ENCODE data around the gene SLC12A7.

SLC12A7 gene

GRCh38 chr5:1096838-1097237 lies 15.0 kb downstream of the SLC12A7 start:
- TF ChIP-seq, protein P1, sequence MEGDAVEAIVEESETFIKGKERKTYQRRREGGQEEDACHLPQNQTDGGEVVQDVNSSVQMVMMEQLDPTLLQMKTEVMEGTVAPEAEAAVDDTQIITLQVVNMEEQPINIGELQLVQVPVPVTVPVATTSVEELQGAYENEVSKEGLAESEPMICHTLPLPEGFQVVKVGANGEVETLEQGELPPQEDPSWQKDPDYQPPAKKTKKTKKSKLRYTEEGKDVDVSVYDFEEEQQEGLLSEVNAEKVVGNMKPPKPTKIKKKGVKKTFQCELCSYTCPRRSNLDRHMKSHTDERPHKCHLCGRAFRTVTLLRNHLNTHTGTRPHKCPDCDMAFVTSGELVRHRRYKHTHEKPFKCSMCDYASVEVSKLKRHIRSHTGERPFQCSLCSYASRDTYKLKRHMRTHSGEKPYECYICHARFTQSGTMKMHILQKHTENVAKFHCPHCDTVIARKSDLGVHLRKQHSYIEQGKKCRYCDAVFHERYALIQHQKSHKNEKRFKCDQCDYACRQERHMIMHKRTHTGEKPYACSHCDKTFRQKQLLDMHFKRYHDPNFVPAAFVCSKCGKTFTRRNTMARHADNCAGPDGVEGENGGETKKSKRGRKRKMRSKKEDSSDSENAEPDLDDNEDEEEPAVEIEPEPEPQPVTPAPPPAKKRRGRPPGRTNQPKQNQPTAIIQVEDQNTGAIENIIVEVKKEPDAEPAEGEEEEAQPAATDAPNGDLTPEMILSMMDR (conservative IDR thresholded peaks at IDR 0.05; ENCODE audit: low read length): no peak
- no peak overlapping the region for H3K4me3 ChIP-seq (ENCODE audit: low read length)
- DNase-seq (ENCODE audit: low read depth): no peak

DNA sequence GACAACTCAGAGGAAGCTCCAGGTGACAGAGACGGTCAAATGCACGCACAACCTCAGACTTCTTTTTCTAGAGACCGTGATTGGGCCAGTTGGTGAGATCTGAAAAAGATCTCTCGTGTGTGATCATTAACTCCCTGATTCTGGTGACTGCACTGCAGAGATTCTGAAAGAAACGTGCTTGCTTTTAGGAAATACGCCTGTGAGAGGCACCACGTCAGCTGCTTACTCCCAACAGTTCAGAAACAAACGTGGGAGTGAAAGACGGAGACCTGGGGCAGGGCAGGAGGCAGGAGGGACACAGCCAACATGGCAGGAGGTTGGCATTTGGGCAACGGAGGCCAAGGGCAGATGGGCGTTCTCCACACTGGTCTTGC lies 15.9 kb downstream of the SLC12A7 start:
- DNase-seq (ENCODE audit: low read depth): no peak
- H3K4me3 ChIP-seq (ENCODE audit: low read length): no peak overlapping the region
- TF ChIP-seq, protein P1 (conservative IDR thresholded peaks at IDR 0.05; ENCODE audit: low read length): no peak

DNA sequence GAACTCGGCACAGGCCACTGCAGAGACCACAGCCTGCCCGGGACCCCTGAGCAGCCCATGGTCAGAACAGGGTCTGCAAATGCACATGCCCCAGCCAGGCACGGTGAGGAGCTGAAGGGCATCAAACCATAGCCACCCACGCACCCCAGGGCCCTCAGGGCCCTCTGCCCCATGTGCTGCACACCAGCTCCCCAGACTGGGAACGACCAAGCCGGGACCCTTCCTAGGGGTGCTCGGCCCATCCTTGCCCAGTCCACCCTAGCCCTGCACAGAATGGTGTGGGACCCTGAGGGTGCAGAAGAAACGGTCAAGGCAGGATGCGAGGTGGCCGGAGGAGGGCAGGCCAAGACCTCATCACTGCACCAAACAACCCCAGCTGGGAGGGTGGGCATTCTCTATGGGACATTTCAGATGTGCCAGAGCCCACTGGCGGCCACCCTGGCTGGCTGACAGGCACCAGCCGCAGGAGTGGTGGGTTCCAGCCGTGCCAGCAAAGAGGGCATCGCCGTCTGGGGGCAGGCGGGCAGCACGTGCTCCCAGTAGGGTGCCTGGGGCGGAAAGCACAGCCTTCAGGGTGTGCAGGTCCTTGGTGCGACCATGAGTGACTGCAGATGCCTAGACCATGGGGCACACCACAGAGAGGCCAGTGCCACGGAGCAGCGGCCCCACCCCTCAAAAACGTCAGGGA lies 16.4 kb downstream of the SLC12A7 start:
- no peak for DNase-seq (ENCODE audit: low read depth)
- no peak overlapping the region for H3K4me3 ChIP-seq (ENCODE audit: low read length)
- TF ChIP-seq, protein P1 (conservative IDR thresholded peaks at IDR 0.05; ENCODE audit: low read length): no peak

- no peak overlapping the region for H3K4me3 ChIP-seq (ENCODE audit: low read length)
- TF ChIP-seq, protein P1 (conservative IDR thresholded peaks at IDR 0.05; ENCODE audit: low read length): no peak
- DNase-seq (ENCODE audit: low read depth): no peak
These were observed 17.1 kb downstream of the SLC12A7 start for GRCh38 chr5:1094670-1095190.

- H3K4me3 ChIP-seq (ENCODE audit: low read length): no peak overlapping the region
- TF ChIP-seq, protein P1 (conservative IDR thresholded peaks at IDR 0.05; ENCODE audit: low read length): no peak
- DNase-seq (ENCODE audit: low read depth): no peak
These were observed 18.5 kb downstream of the SLC12A7 start for GRCh38 chr5:1093361-1093760.

DNA sequence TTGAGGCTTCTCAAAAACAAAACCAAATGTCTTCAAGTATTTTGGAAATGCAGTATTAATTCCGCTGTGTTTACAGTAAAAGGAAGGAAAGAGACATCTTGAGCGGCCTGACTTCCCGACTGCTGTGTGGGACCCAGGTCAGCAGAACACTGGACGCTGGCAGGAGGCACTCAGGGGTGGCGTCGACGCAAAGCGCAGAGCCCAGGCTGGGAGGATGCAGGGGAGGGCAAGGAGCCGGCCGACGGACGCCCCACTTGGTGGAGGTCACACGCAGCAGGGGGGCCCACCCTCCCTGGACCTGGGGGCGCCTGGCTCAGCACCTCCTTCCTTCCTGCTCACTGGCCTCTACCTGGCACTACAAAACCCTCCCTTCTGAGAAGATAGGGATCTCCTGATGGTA lies 19.7 kb downstream of the SLC12A7 start:
- DNase-seq (ENCODE audit: low read depth): no peak
- no peak overlapping the region for H3K4me3 ChIP-seq (ENCODE audit: low read length)
- TF ChIP-seq, protein P1 (conservative IDR thresholded peaks at IDR 0.05; ENCODE audit: low read length): no peak

- TF ChIP-seq, protein P1 (conservative IDR thresholded peaks at IDR 0.05; ENCODE audit: low read length): no peak
- DNase-seq (ENCODE audit: low read depth): no peak
- no peak overlapping the region for H3K4me3 ChIP-seq (ENCODE audit: low read length)
These were observed 20.2 kb downstream of the SLC12A7 start for GRCh38 chr5:1091632-1092031.
